K562 (cell line): ENCODE data around the gene SPIC. TPM values are rescaled to one million over a fixed set of nuclear protein-coding genes. Genes with fewer than 3 reads are reported as not detected.

ENCODE experiments used
- ARID1B ChIP-seq: fragments of 450-650 bp; IDR thresholded peaks from 2 replicates; pipeline ENCODE4 v1.6.1; 2016; ENCODE audit warnings: antibody characterized with exemption, mild to moderate bottlenecking, inconsistent platforms
- CBFB ChIP-seq: sonication (generic); formaldehyde crosslinking; IDR thresholded peaks from 2 replicates; pipeline ENCODE4 v1.4.0; 2020; ENCODE audit warnings: mild to moderate bottlenecking, missing genetic modification reagents
- EZH2 ChIP-seq: IDR thresholded peaks from 2 replicates; pipeline ENCODE4 v1.6.1; 2012; ENCODE audit warnings: low read depth, mild to moderate bottlenecking, inconsistent platforms, low read length, borderline replicate concordance
- FOSL1 ChIP-seq: fragments of 200-800 bp; sonication (Bioruptor generic); conservative IDR thresholded peaks from 2 replicates; pipeline ENCODE4 v1.6.1; 2016; ENCODE audit warnings: missing genetic modification characterization, missing compliant biosample characterization
- FOXP1 ChIP-seq: sonication (generic); formaldehyde crosslinking; IDR thresholded peaks from 2 replicates; pipeline ENCODE4 v1.8.0; 2022; ENCODE audit warnings: mild to moderate bottlenecking, missing genetic modification reagents
- HDAC1 ChIP-seq, 2 experiments: fragments of 450-650 bp; IDR thresholded peaks; 2 replicates each; pipeline ENCODE4 v1.6.1; 2016 to 2017; ENCODE audit warnings: inconsistent platforms in 1 of 2, mild to moderate bottlenecking in 1 of 2, moderate library complexity in 1 of 2
- KDM2B ChIP-seq: fragments of 250-450 bp; sonication (Bioruptor Pico); IDR thresholded peaks from 2 replicates; pipeline ENCODE4 v1.8.0; 2021; ENCODE audit warnings: mild to moderate bottlenecking, moderate library complexity
- KHSRP ChIP-seq: fragments of 450-650 bp; IDR thresholded peaks from 2 replicates; pipeline ENCODE4 v1.6.1; 2017
- MAFF ChIP-seq: IDR thresholded peaks from 2 replicates; pipeline ENCODE4 v1.6.1; 2012; ENCODE audit warnings: low read length, improper control_type of control experiment
- MEF2A ChIP-seq: IDR thresholded peaks from 2 replicates; pipeline ENCODE4 v1.6.1; 2011; ENCODE audit warnings: low read depth, mild to moderate bottlenecking, low read length, moderate library complexity; ENCODE audit not compliant: control insufficient read depth
- NCOA2 ChIP-seq, 2 experiments: fragments of 450-650 bp; IDR thresholded peaks; 2 replicates each; pipeline ENCODE4 v1.6.1; 2018; ENCODE audit warnings: mild to moderate bottlenecking in 2 of 2, moderate library complexity in 1 of 2; ENCODE audit not compliant: partially characterized antibody in 2 of 2
- NR1H2 ChIP-seq: sonication (generic); formaldehyde crosslinking; IDR thresholded peaks from 2 replicates; pipeline ENCODE4 v1.4.0; 2020; ENCODE audit warnings: mild to moderate bottlenecking, missing genetic modification reagents
- PURB ChIP-seq: sonication (generic); formaldehyde crosslinking; IDR thresholded peaks from 2 replicates; pipeline ENCODE4 v1.9.0; 2021; ENCODE audit warnings: low read depth, mild to moderate bottlenecking, missing genetic modification reagents
- RNF2 ChIP-seq: sonication (generic); IDR thresholded peaks from 2 replicates; pipeline ENCODE4 v1.6.1; 2016
- TAF7 ChIP-seq: fragments of 450-650 bp; IDR thresholded peaks from 2 replicates; pipeline ENCODE4 v1.6.1; 2016; ENCODE audit warnings: missing genetic modification characterization, missing compliant biosample characterization
- TGIF2 ChIP-seq: sonication (generic); formaldehyde crosslinking; IDR thresholded peaks from 2 replicates; pipeline ENCODE4 v1.8.1; 2022; ENCODE audit warnings: mild to moderate bottlenecking, missing genetic modification reagents, moderate library complexity
- XRCC3 ChIP-seq: fragments of 450-650 bp; IDR thresholded peaks from 2 replicates; pipeline ENCODE4 v1.6.1; 2017; ENCODE audit warnings: mild to moderate bottlenecking, moderate library complexity
- ZNF41 ChIP-seq: fragments of 250-450 bp; sonication (Bioruptor Pico); conservative IDR thresholded peaks from 2 replicates; pipeline ENCODE4 v1.4.0; 2020; ENCODE audit warnings: mild to moderate bottlenecking
- ZNF75A ChIP-seq: fragments of 450-650 bp; formaldehyde crosslinking; IDR thresholded peaks from 2 replicates; pipeline ENCODE4 v1.4.0; 2020; ENCODE audit warnings: mild to moderate bottlenecking
- polyA plus RNA-seq, 8 experiments: library from polyadenylated mRNA; depleted of rRNA in 4 of 8; stranded (reverse) in 5 of 8; unstranded in 3 of 8; fragments of >200 nt; fragmentation: Nextera tagmentation in 2 of 8; fragmentation: Illumina TruSeq in 1 of 8; extraction: Ambion mirVana in 2 of 8; extraction: Trizol in 1 of 8; gene quantifications; 2 replicates each; pipeline versions ENCODE4 v1.2.1 to v1.2.3, GENCODE V29; 2011 to 2014; ENCODE audit warnings: inconsistent platforms in 1 of 8, missing spikeins in 1 of 8
- total RNA-seq, 7 experiments: library from RNA; depleted of rRNA in 6 of 7; stranded (reverse); fragments of >200 nt in 6 of 7; fragmentation: Illumina TruSeq in 2 of 7; extraction: Trizol in 2 of 7; gene quantifications; 2 replicates each; pipeline versions ENCODE4 v1.2.1 to v1.2.3, GENCODE V29; 2011 to 2021; ENCODE audit warnings: low replicate concordance in 1 of 7
- TF ChIP-seq, protein P1 (sequence below): fragments of 450-650 bp; IDR thresholded peaks from 2 replicates; pipeline ENCODE4 v1.6.1; 2017; ENCODE audit warnings: antibody characterized with exemption
- TF ChIP-seq, protein P2 (sequence below): sonication (generic); formaldehyde crosslinking; IDR thresholded peaks from 2 replicates; pipeline ENCODE4 v1.4.0; 2020; ENCODE audit warnings: mild to moderate bottlenecking, missing genetic modification reagents
- TF ChIP-seq, protein P3 (sequence below): sonication (generic); formaldehyde crosslinking; IDR thresholded peaks from 2 replicates; pipeline ENCODE4 v1.8.1; 2023; ENCODE audit warnings: mild to moderate bottlenecking, missing genetic modification reagents
- TF ChIP-seq, protein P4 (sequence below): sonication (generic); formaldehyde crosslinking; IDR thresholded peaks from 2 replicates; pipeline ENCODE4 v1.8.0; 2022; ENCODE audit warnings: missing genetic modification reagents, mild to moderate bottlenecking, borderline replicate concordance

SPIC gene
- total and polyA plus RNA-seq, 9 of the 15 experiments (the other 6 are each of a cell fraction or from before 2014, with no cell fraction given), result not detected

DNA sequence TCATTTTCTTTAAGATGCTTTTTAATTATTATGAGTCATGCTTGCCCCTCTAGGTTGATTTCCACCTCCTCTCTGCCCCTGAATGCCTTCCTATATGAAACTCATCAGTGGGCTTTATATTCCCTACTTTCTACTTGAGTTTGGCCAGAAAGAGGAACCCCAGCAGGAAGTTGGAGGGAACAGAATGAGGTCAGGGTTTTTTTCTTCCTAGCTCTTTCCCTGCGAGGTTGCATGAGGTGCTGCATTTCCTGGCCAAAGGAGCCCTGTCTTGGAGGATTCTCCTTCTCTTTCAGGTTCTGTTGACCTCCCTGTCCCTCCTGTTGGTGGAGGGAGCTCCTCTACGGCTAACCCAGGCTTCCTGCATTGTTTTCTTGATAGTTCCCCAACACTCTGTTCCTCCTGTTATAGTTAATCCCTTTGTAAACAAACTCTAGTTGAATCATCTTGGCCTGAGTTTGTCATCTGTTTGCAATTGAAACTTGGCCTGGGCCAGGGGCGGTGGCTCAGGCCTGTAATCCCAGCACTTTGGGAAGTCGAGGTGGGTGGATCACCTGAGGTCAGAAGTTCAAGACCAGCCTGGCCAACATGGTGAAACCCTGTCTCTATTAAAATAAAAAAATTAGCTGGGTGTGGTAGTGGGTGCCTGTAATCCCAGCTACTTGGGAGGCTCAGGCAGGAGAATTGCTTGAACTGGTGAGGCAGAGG is 15.3 kb upstream of the SPIC start (continued):
- TF ChIP-seq, protein P1, sequence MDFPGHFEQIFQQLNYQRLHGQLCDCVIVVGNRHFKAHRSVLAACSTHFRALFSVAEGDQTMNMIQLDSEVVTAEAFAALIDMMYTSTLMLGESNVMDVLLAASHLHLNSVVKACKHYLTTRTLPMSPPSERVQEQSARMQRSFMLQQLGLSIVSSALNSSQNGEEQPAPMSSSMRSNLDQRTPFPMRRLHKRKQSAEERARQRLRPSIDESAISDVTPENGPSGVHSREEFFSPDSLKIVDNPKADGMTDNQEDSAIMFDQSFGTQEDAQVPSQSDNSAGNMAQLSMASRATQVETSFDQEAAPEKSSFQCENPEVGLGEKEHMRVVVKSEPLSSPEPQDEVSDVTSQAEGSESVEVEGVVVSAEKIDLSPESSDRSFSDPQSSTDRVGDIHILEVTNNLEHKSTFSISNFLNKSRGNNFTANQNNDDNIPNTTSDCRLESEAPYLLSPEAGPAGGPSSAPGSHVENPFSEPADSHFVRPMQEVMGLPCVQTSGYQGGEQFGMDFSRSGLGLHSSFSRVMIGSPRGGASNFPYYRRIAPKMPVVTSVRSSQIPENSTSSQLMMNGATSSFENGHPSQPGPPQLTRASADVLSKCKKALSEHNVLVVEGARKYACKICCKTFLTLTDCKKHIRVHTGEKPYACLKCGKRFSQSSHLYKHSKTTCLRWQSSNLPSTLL, result no peak
- TF ChIP-seq HDAC1 (IDR thresholded peaks at IDR 0.05) (no peak), NCOA2 (IDR thresholded peaks at IDR 0.05; ENCODE audit: partially characterized antibody in 2 of 2) (no peak), EZH2 (no peak), ARID1B (peak; percentile 63), NR1H2 (no peak), MAFF (no peak), MEF2A (no peak), FOXP1 (no peak), XRCC3 (no peak), TAF7 (tag) (no peak), ZNF75A (CRISPR knock-in tag) (no peak), CBFB (no peak), TGIF2 (CRISPR knock-in tag) (no peak), RNF2 (no peak), PURB (CRISPR knock-in tag) (no peak), FOSL1 (tag) (peak; percentile 75), KDM2B (CRISPR knock-in tag) (no peak), KHSRP (no peak), ZNF41 (CRISPR knock-in tag) (no peak)
- TF ChIP-seq, protein P2, sequence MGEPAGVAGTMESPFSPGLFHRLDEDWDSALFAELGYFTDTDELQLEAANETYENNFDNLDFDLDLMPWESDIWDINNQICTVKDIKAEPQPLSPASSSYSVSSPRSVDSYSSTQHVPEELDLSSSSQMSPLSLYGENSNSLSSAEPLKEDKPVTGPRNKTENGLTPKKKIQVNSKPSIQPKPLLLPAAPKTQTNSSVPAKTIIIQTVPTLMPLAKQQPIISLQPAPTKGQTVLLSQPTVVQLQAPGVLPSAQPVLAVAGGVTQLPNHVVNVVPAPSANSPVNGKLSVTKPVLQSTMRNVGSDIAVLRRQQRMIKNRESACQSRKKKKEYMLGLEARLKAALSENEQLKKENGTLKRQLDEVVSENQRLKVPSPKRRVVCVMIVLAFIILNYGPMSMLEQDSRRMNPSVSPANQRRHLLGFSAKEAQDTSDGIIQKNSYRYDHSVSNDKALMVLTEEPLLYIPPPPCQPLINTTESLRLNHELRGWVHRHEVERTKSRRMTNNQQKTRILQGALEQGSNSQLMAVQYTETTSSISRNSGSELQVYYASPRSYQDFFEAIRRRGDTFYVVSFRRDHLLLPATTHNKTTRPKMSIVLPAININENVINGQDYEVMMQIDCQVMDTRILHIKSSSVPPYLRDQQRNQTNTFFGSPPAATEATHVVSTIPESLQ (CRISPR knock-in tag), result no peak
- TF ChIP-seq, protein P3, sequence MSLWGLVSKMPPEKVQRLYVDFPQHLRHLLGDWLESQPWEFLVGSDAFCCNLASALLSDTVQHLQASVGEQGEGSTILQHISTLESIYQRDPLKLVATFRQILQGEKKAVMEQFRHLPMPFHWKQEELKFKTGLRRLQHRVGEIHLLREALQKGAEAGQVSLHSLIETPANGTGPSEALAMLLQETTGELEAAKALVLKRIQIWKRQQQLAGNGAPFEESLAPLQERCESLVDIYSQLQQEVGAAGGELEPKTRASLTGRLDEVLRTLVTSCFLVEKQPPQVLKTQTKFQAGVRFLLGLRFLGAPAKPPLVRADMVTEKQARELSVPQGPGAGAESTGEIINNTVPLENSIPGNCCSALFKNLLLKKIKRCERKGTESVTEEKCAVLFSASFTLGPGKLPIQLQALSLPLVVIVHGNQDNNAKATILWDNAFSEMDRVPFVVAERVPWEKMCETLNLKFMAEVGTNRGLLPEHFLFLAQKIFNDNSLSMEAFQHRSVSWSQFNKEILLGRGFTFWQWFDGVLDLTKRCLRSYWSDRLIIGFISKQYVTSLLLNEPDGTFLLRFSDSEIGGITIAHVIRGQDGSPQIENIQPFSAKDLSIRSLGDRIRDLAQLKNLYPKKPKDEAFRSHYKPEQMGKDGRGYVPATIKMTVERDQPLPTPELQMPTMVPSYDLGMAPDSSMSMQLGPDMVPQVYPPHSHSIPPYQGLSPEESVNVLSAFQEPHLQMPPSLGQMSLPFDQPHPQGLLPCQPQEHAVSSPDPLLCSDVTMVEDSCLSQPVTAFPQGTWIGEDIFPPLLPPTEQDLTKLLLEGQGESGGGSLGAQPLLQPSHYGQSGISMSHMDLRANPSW (CRISPR knock-in tag), result no peak
- TF ChIP-seq, protein P4, sequence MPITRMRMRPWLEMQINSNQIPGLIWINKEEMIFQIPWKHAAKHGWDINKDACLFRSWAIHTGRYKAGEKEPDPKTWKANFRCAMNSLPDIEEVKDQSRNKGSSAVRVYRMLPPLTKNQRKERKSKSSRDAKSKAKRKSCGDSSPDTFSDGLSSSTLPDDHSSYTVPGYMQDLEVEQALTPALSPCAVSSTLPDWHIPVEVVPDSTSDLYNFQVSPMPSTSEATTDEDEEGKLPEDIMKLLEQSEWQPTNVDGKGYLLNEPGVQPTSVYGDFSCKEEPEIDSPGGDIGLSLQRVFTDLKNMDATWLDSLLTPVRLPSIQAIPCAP, result no peak
